WERI-Rb-1 (cell line): ENCODE results near the gene CD47.

Experiments used
- DNase-seq: peaks from one replicate; pipeline ENCODE4 v3.0.0-alpha.2; 2020
- H3K27ac ChIP-seq: fragments of 250-450 bp; sonication (Bioruptor Pico); 2 replicates; pipeline ENCODE4 v1.5.1; 2020; ENCODE audit warnings: mild to moderate bottlenecking, moderate library complexity
- H3K27me3 ChIP-seq: fragments of 250-450 bp; sonication (Bioruptor Pico); 2 replicates; pipeline ENCODE4 v1.5.1; 2021; ENCODE audit warnings: mild to moderate bottlenecking, low read depth, moderate library complexity; ENCODE audit not compliant: insufficient read depth, severe bottlenecking
- H3K36me3 ChIP-seq: fragments of 250-450 bp; sonication (Bioruptor Pico); 2 replicates; pipeline ENCODE4 v1.5.1; 2020; ENCODE audit warnings: mild to moderate bottlenecking, moderate library complexity
- H3K4me3 ChIP-seq: 2 replicates; pipeline ENCODE4 v1.5.1; 2011; ENCODE audit warnings: low read depth, mild to moderate bottlenecking, control low read depth, low read length
- H3K9me3 ChIP-seq: fragments of 250-450 bp; sonication (Bioruptor Pico); 2 replicates; pipeline ENCODE4 v1.5.1; 2021; ENCODE audit warnings: mild to moderate bottlenecking, moderate library complexity; ENCODE audit not compliant: severe bottlenecking
- TF ChIP-seq, protein P1 (sequence below): IDR thresholded peaks from 2 replicates; pipeline ENCODE4 v1.5.1; 2011; ENCODE audit warnings: low read depth, mild to moderate bottlenecking, control low read depth, inconsistent platforms, low read length

CD47 gene

DNA sequence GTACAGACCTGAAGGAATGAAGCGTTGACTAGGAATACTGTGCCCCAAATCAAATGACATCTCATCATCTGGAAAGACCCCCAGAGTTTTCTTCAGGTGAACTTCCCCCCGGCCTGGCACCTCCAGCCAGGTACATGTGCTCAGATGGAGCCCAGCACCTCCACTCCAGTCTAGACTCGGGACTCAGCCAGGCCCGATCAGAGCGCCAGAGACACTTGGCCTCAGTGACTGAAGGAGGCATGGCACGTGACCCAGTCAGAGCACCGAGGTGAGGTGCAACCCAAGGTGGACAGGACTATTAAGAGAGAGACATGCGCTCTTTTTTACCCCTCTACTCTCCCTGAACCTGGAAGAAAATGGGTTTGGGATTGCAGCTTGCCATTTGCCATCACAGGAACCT is 48.5 kb downstream of the CD47 start:
- TF ChIP-seq, protein P1, sequence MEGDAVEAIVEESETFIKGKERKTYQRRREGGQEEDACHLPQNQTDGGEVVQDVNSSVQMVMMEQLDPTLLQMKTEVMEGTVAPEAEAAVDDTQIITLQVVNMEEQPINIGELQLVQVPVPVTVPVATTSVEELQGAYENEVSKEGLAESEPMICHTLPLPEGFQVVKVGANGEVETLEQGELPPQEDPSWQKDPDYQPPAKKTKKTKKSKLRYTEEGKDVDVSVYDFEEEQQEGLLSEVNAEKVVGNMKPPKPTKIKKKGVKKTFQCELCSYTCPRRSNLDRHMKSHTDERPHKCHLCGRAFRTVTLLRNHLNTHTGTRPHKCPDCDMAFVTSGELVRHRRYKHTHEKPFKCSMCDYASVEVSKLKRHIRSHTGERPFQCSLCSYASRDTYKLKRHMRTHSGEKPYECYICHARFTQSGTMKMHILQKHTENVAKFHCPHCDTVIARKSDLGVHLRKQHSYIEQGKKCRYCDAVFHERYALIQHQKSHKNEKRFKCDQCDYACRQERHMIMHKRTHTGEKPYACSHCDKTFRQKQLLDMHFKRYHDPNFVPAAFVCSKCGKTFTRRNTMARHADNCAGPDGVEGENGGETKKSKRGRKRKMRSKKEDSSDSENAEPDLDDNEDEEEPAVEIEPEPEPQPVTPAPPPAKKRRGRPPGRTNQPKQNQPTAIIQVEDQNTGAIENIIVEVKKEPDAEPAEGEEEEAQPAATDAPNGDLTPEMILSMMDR = no peak
- no peak overlapping the region for H3K27ac ChIP-seq
- H3K27me3 ChIP-seq = no peaks in the 10 kb centered on the region
- no peak for DNase-seq
- no peaks in the 10 kb centered on the region for H3K36me3 ChIP-seq
- no peak overlapping the region for H3K4me3 ChIP-seq
- H3K9me3 ChIP-seq = no peaks in the 10 kb centered on the region

DNA sequence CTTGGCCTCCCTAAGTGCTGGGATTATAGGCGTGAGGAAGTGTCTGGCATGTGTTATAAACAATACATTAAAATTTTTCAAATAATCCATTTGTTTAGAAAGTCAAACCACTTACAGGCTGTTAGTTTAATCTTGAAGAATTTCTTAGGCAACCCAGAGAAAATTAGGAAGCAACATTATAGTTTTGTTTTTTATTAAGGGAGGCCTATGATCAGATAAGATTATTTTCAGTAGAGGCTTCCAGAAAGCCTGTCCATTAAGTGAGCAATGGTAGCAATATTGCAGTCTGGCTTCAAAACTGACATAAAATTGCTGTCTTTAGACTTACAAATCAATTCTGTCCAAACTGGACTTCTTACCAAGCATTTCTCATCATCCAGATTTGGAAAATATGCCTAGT is 49.6 kb downstream of the CD47 start:
- Histone ChIP-seq H3K27ac (no peak overlapping the region), H3K36me3 (no peaks in the 10 kb centered on the region), H3K27me3 (no peaks in the 10 kb centered on the region), H3K4me3 (no peak overlapping the region), H3K9me3 (no peaks in the 10 kb centered on the region)
- no peak for DNase-seq
- TF ChIP-seq, protein P1 = no peak

DNA sequence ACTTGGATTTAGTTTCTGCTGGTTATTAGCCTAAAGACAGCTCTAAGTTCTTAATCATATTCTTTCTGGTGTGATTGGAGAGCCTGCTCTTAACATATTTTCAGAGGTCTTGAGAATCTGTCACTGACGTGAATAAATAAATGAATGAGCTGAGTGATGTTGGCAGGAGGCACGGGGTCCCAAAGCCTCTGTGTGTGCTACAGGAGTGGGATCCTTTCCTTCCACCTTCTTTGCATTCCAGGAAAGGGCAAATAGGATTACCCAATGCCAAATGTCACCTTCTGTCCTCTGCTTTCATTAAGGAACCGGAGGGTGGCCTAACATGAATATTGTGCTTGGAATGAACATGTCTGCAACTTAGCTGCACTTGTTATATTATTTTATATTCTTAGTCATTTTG is 53.1 kb downstream of the CD47 start:
- Histone ChIP-seq H3K36me3 (no peaks in the 10 kb centered on the region), H3K27me3 (no peaks in the 10 kb centered on the region), H3K4me3 (no peak overlapping the region), H3K27ac (no peak overlapping the region), H3K9me3 (no peaks in the 10 kb centered on the region)
- TF ChIP-seq, protein P1 = no peak
- DNase-seq = peak; percentile 37

DNA sequence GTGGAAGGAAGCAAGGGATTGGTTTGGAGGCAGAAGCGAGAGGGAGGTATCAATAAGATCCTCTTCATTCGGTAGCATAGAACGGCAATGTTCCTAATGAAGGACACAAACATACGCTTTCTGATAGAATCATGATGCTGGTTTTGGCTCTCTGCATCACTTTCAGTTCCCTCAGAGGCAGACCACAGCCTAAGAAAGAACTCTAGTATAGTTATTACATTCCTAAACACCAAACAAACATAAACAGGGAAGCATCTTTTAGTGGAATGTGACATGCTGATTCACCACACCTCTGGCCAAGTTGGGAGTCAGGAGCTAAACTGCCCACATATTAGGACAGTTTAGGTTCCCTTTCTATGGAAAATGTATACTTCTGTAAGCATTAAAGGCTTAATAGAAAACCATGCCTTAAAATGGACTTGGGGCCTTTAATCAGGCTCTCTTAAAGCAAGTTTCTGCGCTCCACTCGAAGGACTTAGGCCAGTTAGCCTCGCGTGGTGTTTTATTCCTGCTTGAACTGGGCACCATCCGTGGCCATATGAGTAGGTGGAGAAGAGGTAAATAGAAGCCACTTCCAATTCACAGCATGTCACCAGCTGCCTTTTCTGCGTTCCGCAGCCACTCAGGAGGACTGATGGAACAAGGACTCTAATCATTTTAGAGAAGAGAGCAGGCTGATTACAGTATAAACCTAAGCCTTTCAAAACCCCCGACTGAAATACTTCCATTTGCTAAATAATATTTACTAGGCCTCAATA is 53.7 kb downstream of the CD47 start:
- Histone ChIP-seq H3K27me3 (no peaks in the 10 kb centered on the region), H3K9me3 (no peaks in the 10 kb centered on the region), H3K4me3 (no peak overlapping the region), H3K27ac (no peak overlapping the region), H3K36me3 (no peaks in the 10 kb centered on the region)
- TF ChIP-seq, protein P1 = no peak
- peak; percentile 22 for DNase-seq

DNA sequence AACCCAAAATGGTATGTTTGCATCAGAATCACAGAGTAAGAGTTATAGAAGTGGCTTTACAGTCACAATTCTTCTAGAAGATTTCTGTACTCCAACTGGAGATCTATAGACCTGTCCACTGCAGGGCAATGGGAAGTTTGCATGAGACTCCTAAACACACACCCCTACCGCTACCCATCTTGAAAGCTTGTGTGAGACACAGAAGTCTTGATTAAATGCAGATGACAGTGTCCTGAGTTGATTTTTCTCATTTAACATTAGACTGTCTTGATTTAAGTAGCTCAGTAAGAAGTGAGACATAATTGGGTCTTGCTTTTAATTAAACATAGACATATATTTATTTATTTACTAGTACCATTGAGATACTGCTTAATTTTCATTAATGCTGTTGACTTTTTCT is 54.4 kb downstream of the CD47 start:
- TF ChIP-seq, protein P1 = no peak
- Histone ChIP-seq H3K9me3 (no peaks in the 10 kb centered on the region), H3K27me3 (no peaks in the 10 kb centered on the region), H3K27ac (no peak overlapping the region), H3K4me3 (no peak overlapping the region), H3K36me3 (no peaks in the 10 kb centered on the region)
- DNase-seq = no peak

DNA sequence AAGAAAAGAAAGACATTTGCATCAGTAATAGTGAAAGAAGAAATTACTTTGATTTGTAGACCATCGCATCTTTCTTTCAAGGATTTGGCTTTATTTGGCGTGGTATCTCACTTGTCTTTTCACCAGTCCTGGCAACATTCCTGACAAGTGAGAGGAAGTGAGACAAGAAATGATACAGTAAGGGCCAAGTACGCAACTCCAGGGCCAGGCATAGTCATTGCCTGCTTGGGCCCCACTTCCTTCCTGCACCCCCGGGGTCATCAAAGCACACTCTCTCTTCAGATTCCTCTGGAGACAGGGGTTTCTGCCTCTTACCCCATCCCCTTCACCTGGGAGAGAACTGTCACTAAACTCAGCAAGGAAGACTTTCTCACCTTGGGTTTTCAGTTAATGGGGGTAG is 55.1 kb downstream of the CD47 start:
- H3K27me3 ChIP-seq = no peaks in the 10 kb centered on the region
- TF ChIP-seq, protein P1 = no peak
- no peaks in the 10 kb centered on the region for H3K36me3 ChIP-seq
- no peak for DNase-seq
- H3K9me3 ChIP-seq = no peaks in the 10 kb centered on the region
- no peak overlapping the region for H3K27ac ChIP-seq
- H3K4me3 ChIP-seq = no peak overlapping the region
